Measurements from ENCODE around the gene USP8.

DNA sequence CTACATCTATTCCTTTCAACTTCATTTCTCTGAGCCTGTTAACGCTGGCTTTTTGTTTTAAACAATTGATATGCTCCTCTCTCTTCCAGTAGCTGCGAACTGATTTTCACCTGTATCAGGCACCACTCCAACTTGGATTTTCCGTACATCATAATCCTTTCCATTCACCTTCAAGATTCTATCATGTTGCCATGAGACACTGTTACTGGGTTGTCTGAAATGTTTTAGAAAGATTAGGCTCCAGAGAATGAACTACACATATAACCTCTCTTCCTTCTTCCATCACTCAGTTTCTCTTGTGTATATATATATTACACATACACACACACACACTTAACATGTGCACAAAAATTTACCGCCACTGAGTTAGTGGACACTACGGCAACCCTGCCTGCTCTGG lies 122.4 kb downstream of the USP8 start, which contains the start of gene USP50:
- TF ChIP-seq, protein P1, sequence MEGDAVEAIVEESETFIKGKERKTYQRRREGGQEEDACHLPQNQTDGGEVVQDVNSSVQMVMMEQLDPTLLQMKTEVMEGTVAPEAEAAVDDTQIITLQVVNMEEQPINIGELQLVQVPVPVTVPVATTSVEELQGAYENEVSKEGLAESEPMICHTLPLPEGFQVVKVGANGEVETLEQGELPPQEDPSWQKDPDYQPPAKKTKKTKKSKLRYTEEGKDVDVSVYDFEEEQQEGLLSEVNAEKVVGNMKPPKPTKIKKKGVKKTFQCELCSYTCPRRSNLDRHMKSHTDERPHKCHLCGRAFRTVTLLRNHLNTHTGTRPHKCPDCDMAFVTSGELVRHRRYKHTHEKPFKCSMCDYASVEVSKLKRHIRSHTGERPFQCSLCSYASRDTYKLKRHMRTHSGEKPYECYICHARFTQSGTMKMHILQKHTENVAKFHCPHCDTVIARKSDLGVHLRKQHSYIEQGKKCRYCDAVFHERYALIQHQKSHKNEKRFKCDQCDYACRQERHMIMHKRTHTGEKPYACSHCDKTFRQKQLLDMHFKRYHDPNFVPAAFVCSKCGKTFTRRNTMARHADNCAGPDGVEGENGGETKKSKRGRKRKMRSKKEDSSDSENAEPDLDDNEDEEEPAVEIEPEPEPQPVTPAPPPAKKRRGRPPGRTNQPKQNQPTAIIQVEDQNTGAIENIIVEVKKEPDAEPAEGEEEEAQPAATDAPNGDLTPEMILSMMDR (IDR thresholded peaks at IDR 0.05; ENCODE audit: insufficient read depth, low read depth, low read length): no peak
- no peak for TF ChIP-seq EZH2 (IDR thresholded peaks at IDR 0.05; ENCODE audit: insufficient read depth, low read length)

Measured in astrocyte (in vitro differentiated cells and primary cell).